Osteocyte (in vitro differentiated cells): ENCODE data around the gene KLC4. TPM values are rescaled to one million over a fixed set of nuclear protein-coding genes. Genes with fewer than 3 reads are reported as not detected.

Experiments used
- DNase-seq: peaks from one replicate; pipeline ENCODE4 v3.0.0; 2021; ENCODE audit warnings: mixed read lengths; ENCODE audit not compliant: unreplicated experiment; ENCODE audit errors: extremely low spot score
- H3K27ac Mint-ChIP-seq: one replicate; pipeline ENCODE4 v1.8.0; 2021; ENCODE audit warnings: mild to moderate bottlenecking, mixed read lengths; ENCODE audit not compliant: unreplicated experiment
- H3K27me3 Mint-ChIP-seq: one replicate; pipeline ENCODE4 v1.8.0; 2021; ENCODE audit warnings: mixed read lengths; ENCODE audit not compliant: unreplicated experiment
- H3K36me3 Mint-ChIP-seq: one replicate; pipeline ENCODE4 v1.8.0; 2021; ENCODE audit warnings: mixed read lengths; ENCODE audit not compliant: unreplicated experiment
- H3K4me1 Mint-ChIP-seq: one replicate; pipeline ENCODE4 v1.8.0; 2021; ENCODE audit warnings: mixed read lengths; ENCODE audit not compliant: unreplicated experiment
- H3K4me3 Mint-ChIP-seq: one replicate; pipeline ENCODE4 v1.8.0; 2021; ENCODE audit warnings: mild to moderate bottlenecking, moderate library complexity, mixed read lengths; ENCODE audit not compliant: unreplicated experiment
- H3K9me3 Mint-ChIP-seq: one replicate; pipeline ENCODE4 v1.8.0; 2021; ENCODE audit warnings: mixed read lengths; ENCODE audit not compliant: unreplicated experiment
- total RNA-seq: library from RNA; stranded (reverse); gene quantifications from 2 replicates; pipeline ENCODE4 v1.2.1, GENCODE V29; 2021
- TF ChIP-seq, protein P1 (sequence below): fragments of 200-600 bp; sonication (generic); IDR thresholded peaks from 2 replicates; pipeline ENCODE4 v1.5.0; 2021; ENCODE audit warnings: antibody characterized with exemption, mild to moderate bottlenecking, moderate library complexity

Gene KLC4
- total RNA-seq, 1 donor from 2014 or later, result 44.5 TPM

DNA sequence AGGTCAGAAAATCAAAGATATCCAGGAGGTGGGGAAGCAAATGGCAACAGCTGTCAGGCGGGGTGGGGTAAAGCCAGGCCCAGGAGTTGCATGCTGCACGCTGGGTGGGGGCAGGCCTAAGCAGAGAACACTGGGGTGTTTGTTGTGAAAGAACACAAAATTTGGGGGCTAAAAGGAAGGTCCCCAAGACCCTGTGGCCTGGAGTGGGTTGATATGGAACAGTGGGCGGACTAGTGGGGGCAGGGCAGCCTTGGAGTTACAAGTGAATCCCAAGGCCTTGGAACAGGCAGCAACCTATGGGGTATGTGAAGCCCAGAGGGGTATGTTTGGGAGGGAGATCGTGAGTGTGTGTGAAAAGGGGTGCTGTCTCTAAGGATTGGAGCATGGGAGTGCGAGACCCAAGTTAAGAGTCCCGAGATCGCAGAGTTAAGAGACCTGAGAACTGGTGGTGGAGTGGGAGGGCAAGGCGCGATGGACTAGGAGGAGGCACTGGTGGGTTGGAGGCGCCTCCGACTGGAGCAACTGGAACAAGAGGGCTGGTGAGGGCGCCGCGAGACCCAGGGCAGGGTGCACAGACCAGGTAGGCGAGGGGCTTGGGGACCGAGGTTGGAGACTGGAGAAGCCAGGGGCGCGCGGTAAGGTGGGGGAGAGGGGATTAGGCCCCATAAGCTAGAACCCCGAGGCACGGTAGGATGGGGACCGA, 6.4 kb upstream of the KLC4 start:
- no peak for DNase-seq
- peak overlapping the region; percentile 97 for H3K27ac Mint-ChIP-seq
- no peaks in the 10 kb centered on the region for H3K27me3 Mint-ChIP-seq
- peaks cover 36% of the 10 kb centered on the region for H3K4me1 Mint-ChIP-seq
- H3K36me3 Mint-ChIP-seq, result peaks cover 35% of the 10 kb centered on the region
- H3K9me3 Mint-ChIP-seq, result no peaks in the 10 kb centered on the region
- H3K4me3 Mint-ChIP-seq, result peak overlapping the region; percentile 97
- TF ChIP-seq, protein P1, sequence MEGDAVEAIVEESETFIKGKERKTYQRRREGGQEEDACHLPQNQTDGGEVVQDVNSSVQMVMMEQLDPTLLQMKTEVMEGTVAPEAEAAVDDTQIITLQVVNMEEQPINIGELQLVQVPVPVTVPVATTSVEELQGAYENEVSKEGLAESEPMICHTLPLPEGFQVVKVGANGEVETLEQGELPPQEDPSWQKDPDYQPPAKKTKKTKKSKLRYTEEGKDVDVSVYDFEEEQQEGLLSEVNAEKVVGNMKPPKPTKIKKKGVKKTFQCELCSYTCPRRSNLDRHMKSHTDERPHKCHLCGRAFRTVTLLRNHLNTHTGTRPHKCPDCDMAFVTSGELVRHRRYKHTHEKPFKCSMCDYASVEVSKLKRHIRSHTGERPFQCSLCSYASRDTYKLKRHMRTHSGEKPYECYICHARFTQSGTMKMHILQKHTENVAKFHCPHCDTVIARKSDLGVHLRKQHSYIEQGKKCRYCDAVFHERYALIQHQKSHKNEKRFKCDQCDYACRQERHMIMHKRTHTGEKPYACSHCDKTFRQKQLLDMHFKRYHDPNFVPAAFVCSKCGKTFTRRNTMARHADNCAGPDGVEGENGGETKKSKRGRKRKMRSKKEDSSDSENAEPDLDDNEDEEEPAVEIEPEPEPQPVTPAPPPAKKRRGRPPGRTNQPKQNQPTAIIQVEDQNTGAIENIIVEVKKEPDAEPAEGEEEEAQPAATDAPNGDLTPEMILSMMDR, result no peak

DNA sequence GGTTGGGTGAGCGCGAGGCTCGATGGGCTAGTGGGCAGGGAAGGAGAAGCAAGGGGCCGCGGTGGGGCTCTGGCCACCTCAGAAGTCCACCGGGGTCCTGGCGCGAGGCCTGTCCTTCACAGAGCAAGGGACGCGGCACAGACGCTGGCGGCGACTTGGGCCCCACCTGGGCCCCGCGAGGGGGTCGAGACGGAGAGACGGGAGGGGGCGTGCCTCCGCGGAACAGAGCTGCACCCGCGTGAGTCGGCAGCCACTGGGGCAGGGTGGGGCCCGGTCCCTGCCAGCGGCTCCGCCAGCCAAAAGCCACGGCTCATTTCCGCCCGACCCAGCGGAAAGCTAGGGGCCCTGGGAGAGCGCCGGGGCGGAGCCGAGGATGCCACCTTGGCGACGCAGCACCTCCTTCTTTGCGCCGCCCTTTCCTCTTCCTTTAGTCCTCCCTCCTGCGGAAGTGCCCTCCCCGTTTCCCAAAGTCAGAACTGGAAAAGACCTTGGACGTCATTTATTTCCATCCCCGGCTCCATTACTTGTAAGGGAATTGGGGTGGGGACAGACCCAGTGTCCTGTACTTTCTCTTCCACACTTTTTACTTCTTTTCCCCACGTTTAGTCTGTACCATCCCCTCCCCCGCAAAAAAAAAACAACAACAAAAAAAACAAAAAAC, 5.8 kb upstream of the KLC4 start, which contains the start of gene CUL7:
CUL7 (minus strand) TSS at position 307 of the 661 bp plus-strand sequence. CDS start 1,063 bp downstream, outside the sequence.
- Mint-ChIP-seq H3K27ac (peak within 1 kb of the TSS; percentile 97), H3K36me3 (peaks cover 34% of the 10 kb centered on the region), H3K4me1 (peaks cover 42% of the 10 kb centered on the region), H3K9me3 (no peaks in the 10 kb centered on the region), H3K27me3 (no peaks in the 10 kb centered on the region), H3K4me3 (peak within 1 kb of the TSS; percentile 97)
- peak; percentile 95 for DNase-seq
- TF ChIP-seq, protein P1, result no peak

DNA sequence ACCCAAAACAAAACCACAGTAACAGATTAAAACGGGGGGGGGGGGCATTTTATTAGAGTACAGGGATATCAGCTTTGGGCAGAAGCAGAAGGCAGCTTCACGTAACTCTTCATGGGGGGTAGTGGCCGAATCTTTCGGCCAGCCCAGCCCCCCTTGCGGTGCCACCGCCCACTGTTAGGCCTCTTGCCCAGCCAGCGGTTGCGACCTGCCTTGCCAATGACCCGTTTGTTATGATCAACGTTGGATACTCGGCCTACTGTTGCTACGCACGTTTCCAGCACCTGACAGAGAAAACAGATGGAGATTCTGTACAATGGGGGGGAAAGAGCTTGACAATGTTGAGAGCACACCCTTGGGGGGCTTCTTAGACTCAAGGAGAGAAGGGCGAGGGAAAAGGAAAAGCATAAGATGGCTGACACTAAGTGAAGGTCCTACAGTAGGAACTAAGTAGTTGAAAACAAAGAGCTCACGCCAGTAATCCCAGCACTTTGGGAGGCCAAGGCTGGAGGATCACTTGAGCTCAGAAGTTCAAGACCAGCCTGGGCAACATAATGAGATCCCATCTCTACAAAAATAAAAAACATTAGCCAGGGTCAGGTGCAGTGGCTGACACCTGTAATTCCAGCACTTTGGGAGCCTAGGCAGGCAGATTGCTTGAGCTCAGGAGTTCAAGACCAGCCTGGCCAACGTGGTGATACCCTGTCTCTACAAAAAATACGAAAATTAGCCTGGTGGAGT, 5.1 kb upstream of the KLC4 start:
- no peaks in the 10 kb centered on the region for H3K27me3 Mint-ChIP-seq
- no peak for DNase-seq
- H3K4me3 Mint-ChIP-seq, result peak overlapping the region; percentile 97
- no peaks in the 10 kb centered on the region for H3K9me3 Mint-ChIP-seq
- TF ChIP-seq, protein P1, result no peak
- peaks cover 46% of the 10 kb centered on the region for H3K4me1 Mint-ChIP-seq
- H3K36me3 Mint-ChIP-seq, result peaks cover 30% of the 10 kb centered on the region
- H3K27ac Mint-ChIP-seq, result peak overlapping the region; percentile 97

DNA sequence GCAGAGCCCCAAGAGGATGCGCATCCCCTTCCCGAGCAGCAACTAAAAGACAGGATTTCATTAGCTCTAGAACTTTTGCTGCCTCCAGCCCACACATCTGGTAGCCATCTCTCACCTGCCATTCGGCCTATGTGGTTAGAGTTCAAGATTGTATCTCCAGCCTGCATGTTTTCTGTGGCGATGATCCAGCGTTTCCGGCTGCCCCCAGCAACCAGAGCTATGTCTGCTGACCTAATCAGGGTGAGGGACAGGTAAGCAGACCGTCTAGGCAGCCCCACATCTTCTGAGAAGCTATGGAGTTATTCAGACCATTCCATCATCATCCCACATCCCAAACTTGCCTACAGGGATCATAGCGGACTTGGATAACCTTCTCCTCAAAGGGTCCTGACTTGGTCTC, 3.5 kb upstream of the KLC4 start:
- peak overlapping the region; percentile 7 for H3K27ac Mint-ChIP-seq
- H3K27me3 Mint-ChIP-seq, result no peaks in the 10 kb centered on the region
- H3K9me3 Mint-ChIP-seq, result no peaks in the 10 kb centered on the region
- DNase-seq, result no peak
- H3K4me1 Mint-ChIP-seq, result peaks cover 54% of the 10 kb centered on the region
- no peak overlapping the region for H3K4me3 Mint-ChIP-seq
- H3K36me3 Mint-ChIP-seq, result peaks cover 17% of the 10 kb centered on the region
- TF ChIP-seq, protein P1, result no peak

DNA sequence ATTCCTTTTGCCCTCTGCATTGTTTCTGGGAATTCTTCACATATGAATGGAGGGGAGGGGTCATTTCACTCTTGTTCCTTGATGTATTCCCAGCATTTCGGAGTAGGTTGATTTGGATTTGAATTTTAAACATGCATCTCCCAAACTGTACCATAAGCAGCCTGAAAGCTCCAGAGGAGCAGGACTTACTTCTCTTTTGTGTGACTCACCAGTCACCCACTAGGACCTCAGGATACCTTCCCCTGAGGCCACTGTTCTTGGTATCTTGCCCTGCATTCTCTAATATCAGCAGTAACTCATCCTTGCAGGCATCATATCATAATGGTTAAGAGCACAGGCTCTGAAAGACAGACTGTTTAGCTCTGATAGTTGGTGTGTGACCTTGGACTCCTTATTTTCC, 900 bp upstream of the KLC4 start:
- TF ChIP-seq, protein P1, result no peak
- peak overlapping the region; percentile 99 for H3K27ac Mint-ChIP-seq

More for the DNA sequence above, 900 bp upstream of the KLC4 start:
- H3K4me3 Mint-ChIP-seq, result peak overlapping the region; percentile 95
- H3K4me1 Mint-ChIP-seq, result peaks cover 38% of the 10 kb centered on the region
- H3K9me3 Mint-ChIP-seq, result no peaks in the 10 kb centered on the region
- DNase-seq, result no peak
- H3K27me3 Mint-ChIP-seq, result no peaks in the 10 kb centered on the region
- peaks cover 15% of the 10 kb centered on the region for H3K36me3 Mint-ChIP-seq
